Stimulated activated CD4-positive, alpha-beta T cell treated with anti-CD3 and anti-CD28 coated beads, Interleukin-15, amount 100 ng/mL, for 1 hour (primary cell): ENCODE data around the gene DMBT1.

Source experiments
- DNase-seq, 2 donors: peaks; one replicate each; pipeline ENCODE4 v3.0.0-alpha.2; 2020; ENCODE audit warnings: low read depth in 1 of 2, low spot score in 1 of 2

The DMBT1 gene

GRCh38 chr10:122548407-122549085 lies 12.0 kb upstream of the DMBT1 start:
- DNase-seq, result no peak

- no peak for DNase-seq
Measured at GRCh38 chr10:122549636-122550035, 10.9 kb upstream of the DMBT1 start.

- DNase-seq, result no peak
Measured at GRCh38 chr10:122550427-122550826, 10.1 kb upstream of the DMBT1 start.

- no peak for DNase-seq
Measured at GRCh38 chr10:122550983-122551382, 9.6 kb upstream of the DMBT1 start.

- DNase-seq, result peak in 1 of 2 donors; percentile 16
Measured at GRCh38 chr10:122551450-122551849, 9.1 kb upstream of the DMBT1 start.

- DNase-seq, result no peak
Measured at GRCh38 chr10:122553341-122553740, 7.2 kb upstream of the DMBT1 start.

GRCh38 chr10:122554131-122555036 lies 6.2 kb upstream of the DMBT1 start:
- no peak for DNase-seq

- no peak for DNase-seq
Measured at GRCh38 chr10:122555442-122555841, 5.1 kb upstream of the DMBT1 start.

GRCh38 chr10:122557516-122557915 lies 3.0 kb upstream of the DMBT1 start:
- DNase-seq, result no peak

GRCh38 chr10:122558452-122558851 lies 2.1 kb upstream of the DMBT1 start:
- no peak for DNase-seq

- DNase-seq, result no peak
Measured at GRCh38 chr10:122559228-122559627, 1.3 kb upstream of the DMBT1 start.

- no peak for DNase-seq
Measured at GRCh38 chr10:122561212-122561611, 658 bp downstream of the DMBT1 start.

GRCh38 chr10:122561792-122562191 lies 1.2 kb downstream of the DMBT1 start:
- no peak for DNase-seq

GRCh38 chr10:122564980-122565379 lies 4.4 kb downstream of the DMBT1 start:
- no peak for DNase-seq

GRCh38 chr10:122565766-122566206 lies 5.2 kb downstream of the DMBT1 start:
- DNase-seq, result peak; percentile 40 to 50

- DNase-seq, result no peak
Measured at GRCh38 chr10:122566632-122567031, 6.1 kb downstream of the DMBT1 start.

GRCh38 chr10:122567056-122567660 lies 6.6 kb downstream of the DMBT1 start:
- no peak for DNase-seq

- no peak for DNase-seq
Measured at GRCh38 chr10:122568551-122568950, 8.0 kb downstream of the DMBT1 start.

GRCh38 chr10:122570920-122571319 lies 10.4 kb downstream of the DMBT1 start:
- no peak for DNase-seq

- no peak for DNase-seq
Measured at GRCh38 chr10:122571892-122572291, 11.3 kb downstream of the DMBT1 start.

GRCh38 chr10:122575776-122576175 lies 15.2 kb downstream of the DMBT1 start:
- DNase-seq, result no peak

GRCh38 chr10:122576291-122576690 lies 15.7 kb downstream of the DMBT1 start:
- no peak for DNase-seq
